GM23338 (cell line): ENCODE results near the gene ABR. TPM values are rescaled to one million over a fixed set of nuclear protein-coding genes. Genes with fewer than 3 reads are reported as not detected.

Experiments used
- ATAC-seq: fragments of 200-7000 bp; cut with Tn5 transposase; 3 replicates; pipeline ENCODE4 v1.9.1; 2020
- DNase-seq: peaks from one replicate; pipeline ENCODE4 v3.0.0-alpha.2; 2015; ENCODE audit warnings: low spot score
- H2AFZ ChIP-seq: fragments of 200-600 bp; sonication (generic); 2 replicates; pipeline ENCODE4 v1.8.0; 2016; ENCODE audit warnings: antibody characterized with exemption, mild to moderate bottlenecking, moderate library complexity
- H3F3A ChIP-seq: fragments of 200-600 bp; sonication (generic); replicated peaks from 2 replicates; pipeline ENCODE4 v1.8.0; 2017; ENCODE audit warnings: antibody characterized with exemption, mixed run types, low read depth
- H3K27ac ChIP-seq: fragments of 200-600 bp; sonication (generic); 2 replicates; pipeline ENCODE4 v1.6.1; 2016; ENCODE audit warnings: low read depth
- H3K27me3 ChIP-seq: fragments of 200-600 bp; sonication (generic); 2 replicates; pipeline ENCODE4 v1.8.0; 2016; ENCODE audit warnings: mild to moderate bottlenecking, mixed run types, moderate library complexity; ENCODE audit not compliant: insufficient read depth
- H3K36me3 ChIP-seq: fragments of 200-600 bp; sonication (generic); 2 replicates; pipeline ENCODE4 v1.8.0; 2016; ENCODE audit warnings: mild to moderate bottlenecking; ENCODE audit not compliant: insufficient read depth
- H3K4me1 ChIP-seq: fragments of 200-600 bp; sonication (generic); 2 replicates; pipeline ENCODE4 v1.8.0; 2016; ENCODE audit warnings: mild to moderate bottlenecking, moderate library complexity; ENCODE audit not compliant: insufficient read depth
- H3K4me2 ChIP-seq: fragments of 200-600 bp; sonication (generic); 2 replicates; pipeline ENCODE4 v1.7.1; 2017; ENCODE audit warnings: mixed run types
- H3K4me3 ChIP-seq: fragments of 200-600 bp; sonication (generic); 2 replicates; pipeline ENCODE4 v1.6.1; 2016; ENCODE audit warnings: mixed run types
- H3K79me2 ChIP-seq: fragments of 200-600 bp; sonication (generic); replicated peaks from 2 replicates; pipeline ENCODE4 v1.8.0; 2017; ENCODE audit warnings: mild to moderate bottlenecking; ENCODE audit not compliant: insufficient read depth
- H3K9me2 ChIP-seq: fragments of 200-600 bp; sonication (generic); 2 replicates; pipeline ENCODE4 v1.8.0; 2017; ENCODE audit not compliant: insufficient read depth
- H4K20me1 ChIP-seq: fragments of 200-600 bp; sonication (generic); replicated peaks from 2 replicates; pipeline ENCODE4 v1.8.0; 2017; ENCODE audit warnings: mild to moderate bottlenecking; ENCODE audit not compliant: insufficient read depth
- H3K27ac Mint-ChIP-seq: 2 replicates; pipeline ENCODE4 v1.8.0; 2020; ENCODE audit warnings: inconsistent platforms, mild to moderate bottlenecking, moderate library complexity, mixed read lengths
- H3K27me3 Mint-ChIP-seq: 3 replicates; pipeline ENCODE4 v1.8.0; 2022; ENCODE audit warnings: low read depth, mild to moderate bottlenecking, moderate library complexity, mixed read lengths, inconsistent platforms; ENCODE audit not compliant: insufficient read depth, poor library complexity
- H3K36me3 Mint-ChIP-seq: 3 replicates; pipeline ENCODE4 v1.8.0; 2021; ENCODE audit warnings: low read depth, mild to moderate bottlenecking, inconsistent platforms, moderate library complexity, mixed read lengths
- H3K4me1 Mint-ChIP-seq: 3 replicates; pipeline ENCODE4 v1.8.0; 2020; ENCODE audit warnings: mild to moderate bottlenecking, inconsistent platforms, mixed read lengths
- H3K4me3 Mint-ChIP-seq: 3 replicates; pipeline ENCODE4 v1.8.0; 2021; ENCODE audit warnings: moderate library complexity, mild to moderate bottlenecking, inconsistent platforms, mixed read lengths
- H3K9me3 Mint-ChIP-seq: 3 replicates; pipeline ENCODE4 v1.8.0; 2020; ENCODE audit warnings: moderate library complexity, mild to moderate bottlenecking, inconsistent platforms, mixed read lengths
- CREB1 ChIP-seq: fragments of 250-450 bp; sonication (Bioruptor Pico); IDR thresholded peaks from 2 replicates; pipeline ENCODE4 v1.5.0; 2020; ENCODE audit warnings: low read depth, mild to moderate bottlenecking, moderate library complexity
- EZH2phosphoT487 ChIP-seq: fragments of 200-600 bp; sonication (generic); IDR thresholded peaks from one replicate; pipeline ENCODE4 v1.8.1; 2018; ENCODE audit warnings: antibody characterized with exemption; ENCODE audit not compliant: unreplicated experiment
- NANOG ChIP-seq: IDR thresholded peaks from 2 replicates; pipeline ENCODE4 v1.6.1; 2016; ENCODE audit warnings: antibody characterized with exemption, borderline replicate concordance
- POLR2AphosphoS5 ChIP-seq: IDR thresholded peaks from 2 replicates; pipeline ENCODE4 v1.6.1; 2016; ENCODE audit warnings: antibody characterized with exemption, low read depth
- REST ChIP-seq: IDR thresholded peaks from one replicate; pipeline ENCODE4 v1.6.1; 2018; ENCODE audit warnings: antibody characterized with exemption; ENCODE audit not compliant: unreplicated experiment
- STAT1 ChIP-seq: IDR thresholded peaks from one replicate; pipeline ENCODE4 v1.6.1; 2016; ENCODE audit warnings: antibody characterized with exemption; ENCODE audit not compliant: unreplicated experiment
- ZNF114 ChIP-seq: fragments of 250-450 bp; sonication (Bioruptor Pico); IDR thresholded peaks from 2 replicates; pipeline ENCODE4 v1.5.0; 2020; ENCODE audit warnings: mild to moderate bottlenecking, moderate library complexity
- ZNF331 ChIP-seq: fragments of 250-450 bp; sonication (Bioruptor Pico); IDR thresholded peaks from 2 replicates; pipeline ENCODE4 v1.5.0; 2020; ENCODE audit warnings: low read depth, mild to moderate bottlenecking, moderate library complexity
- polyA plus RNA-seq: library from polyadenylated mRNA; unstranded; fragments of >200 nt; fragmentation: Nextera tagmentation; extraction: Ambion mirVana; gene quantifications from 2 replicates; pipeline ENCODE4 v1.2.1, GENCODE V29; 2016
- total RNA-seq: library from RNA; depleted of rRNA; stranded (reverse); fragments of >200 nt; shearing (Covaris generic); gene quantifications from 2 replicates; pipeline ENCODE4 v1.2.3, GENCODE V29; 2014
- TF ChIP-seq, protein P1 (sequence below), 2 experiments: fragments of 200-600 bp in 1 of 2; sonication (generic) in 1 of 2; conservative IDR thresholded peaks; 2 replicates each; pipeline versions ENCODE4 v1.5.1 to v1.6.1; 2016 to 2017; ENCODE audit warnings: antibody characterized with exemption in 2 of 2, low read depth in 2 of 2, mild to moderate bottlenecking in 2 of 2, moderate library complexity in 1 of 2

ABR gene
- total and polyA plus RNA-seq, 2 experiments from 2014 or later, result 15.0 to 27.7 TPM

DNA sequence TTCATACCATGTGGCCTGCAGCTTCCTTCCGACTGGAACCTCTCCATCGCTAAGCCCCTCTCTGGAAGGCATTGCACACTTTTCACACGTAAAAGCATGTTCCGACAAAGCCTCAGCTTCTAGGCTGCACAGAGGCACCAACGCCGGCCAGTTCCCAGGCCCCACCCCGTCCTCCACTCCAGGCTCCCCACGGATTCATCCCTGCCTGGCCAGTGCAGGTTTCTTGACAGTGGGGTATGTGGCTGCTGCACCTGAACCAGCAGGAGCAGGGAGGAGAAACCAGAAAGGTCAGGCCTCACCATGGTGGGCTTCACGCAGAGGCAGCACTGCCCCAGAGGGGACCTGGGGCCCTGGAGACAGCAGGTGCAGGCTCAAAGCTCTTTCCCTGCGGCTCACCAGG is 168.6 kb downstream of the ABR start (continued):
- TF ChIP-seq, protein P1, sequence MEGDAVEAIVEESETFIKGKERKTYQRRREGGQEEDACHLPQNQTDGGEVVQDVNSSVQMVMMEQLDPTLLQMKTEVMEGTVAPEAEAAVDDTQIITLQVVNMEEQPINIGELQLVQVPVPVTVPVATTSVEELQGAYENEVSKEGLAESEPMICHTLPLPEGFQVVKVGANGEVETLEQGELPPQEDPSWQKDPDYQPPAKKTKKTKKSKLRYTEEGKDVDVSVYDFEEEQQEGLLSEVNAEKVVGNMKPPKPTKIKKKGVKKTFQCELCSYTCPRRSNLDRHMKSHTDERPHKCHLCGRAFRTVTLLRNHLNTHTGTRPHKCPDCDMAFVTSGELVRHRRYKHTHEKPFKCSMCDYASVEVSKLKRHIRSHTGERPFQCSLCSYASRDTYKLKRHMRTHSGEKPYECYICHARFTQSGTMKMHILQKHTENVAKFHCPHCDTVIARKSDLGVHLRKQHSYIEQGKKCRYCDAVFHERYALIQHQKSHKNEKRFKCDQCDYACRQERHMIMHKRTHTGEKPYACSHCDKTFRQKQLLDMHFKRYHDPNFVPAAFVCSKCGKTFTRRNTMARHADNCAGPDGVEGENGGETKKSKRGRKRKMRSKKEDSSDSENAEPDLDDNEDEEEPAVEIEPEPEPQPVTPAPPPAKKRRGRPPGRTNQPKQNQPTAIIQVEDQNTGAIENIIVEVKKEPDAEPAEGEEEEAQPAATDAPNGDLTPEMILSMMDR (conservative IDR thresholded peaks at IDR 0.05; ENCODE audit: low read depth in 2 of 2), result no peak
- TF ChIP-seq ZNF114 (no peak), REST (no peak), STAT1 (no peak), POLR2AphosphoS5 (no peak), EZH2phosphoT487 (no peak), NANOG (no peak), CREB1 (CRISPR knock-in tag) (no peak), ZNF331 (CRISPR knock-in tag) (no peak)

- Histone ChIP-seq H3K4me1 (no peaks in the 10 kb centered on the region), H3K4me3 (no peak overlapping the region), H2AFZ (no peak overlapping the region), H3K79me2 (no peaks in the 10 kb centered on the region), H3K9me2 (no peaks in the 10 kb centered on the region), H3F3A (no peaks in the 10 kb centered on the region), H3K4me2 (no peak overlapping the region), H3K27ac (no peak overlapping the region), H4K20me1 (peaks cover 3% of the 10 kb centered on the region; the same call in 1 of the 2 replicates), H3K27me3 (no peaks in the 10 kb centered on the region), H3K36me3 (no peaks in the 10 kb centered on the region)
- Mint-ChIP-seq H3K27ac (no peak overlapping the region), H3K4me1 (peaks cover 4% of the 10 kb centered on the region; the same call in 2 of the 3 replicates), H3K9me3 (no peaks in the 10 kb centered on the region; the same call in 2 of the 3 replicates), H3K36me3 (peaks cover 6% of the 10 kb centered on the region; the same call in 1 of the 3 replicates), H3K27me3 (peaks cover 7% of the 10 kb centered on the region), H3K4me3 (no peak overlapping the region)
- DNase-seq (no peak), ATAC-seq (no peak)
- TF ChIP-seq POLR2AphosphoS5, result no peak
These were observed 169.2 kb downstream of the ABR start for GRCh38 chr17:1010586-1010985.

- no peaks in the 10 kb centered on the region for H3K4me1 ChIP-seq
- ATAC-seq (no peak), DNase-seq (no peak)
- no peaks in the 10 kb centered on the region for H3K36me3 ChIP-seq
- H3K4me3 Mint-ChIP-seq, result no peak overlapping the region
- no peak overlapping the region for H3K27ac Mint-ChIP-seq
- H3F3A ChIP-seq, result no peaks in the 10 kb centered on the region
- no peak for TF ChIP-seq REST
- no peak overlapping the region for H2AFZ ChIP-seq
- no peak overlapping the region for H3K4me2 ChIP-seq
- H3K79me2 ChIP-seq, result no peaks in the 10 kb centered on the region
- H3K9me3 Mint-ChIP-seq, result no peaks in the 10 kb centered on the region; the same call in 2 of the 3 replicates
- H3K27me3 ChIP-seq, result no peaks in the 10 kb centered on the region
- H4K20me1 ChIP-seq, result peaks cover 3% of the 10 kb centered on the region; the same call in 1 of the 2 replicates
- H3K27me3 Mint-ChIP-seq, result peaks cover 5% of the 10 kb centered on the region
- peaks cover 7% of the 10 kb centered on the region; the same call in 1 of the 3 replicates for H3K36me3 Mint-ChIP-seq
- H3K4me1 Mint-ChIP-seq, result peaks cover 9% of the 10 kb centered on the region
- H3K4me3 ChIP-seq, result no peak overlapping the region
- no peaks in the 10 kb centered on the region for H3K9me2 ChIP-seq
- no peak overlapping the region for H3K27ac ChIP-seq
These were observed 169.7 kb downstream of the ABR start for GRCh38 chr17:1010086-1010450.
